CD4-positive, CD25-positive, alpha-beta regulatory T cell (primary cell): ENCODE measurements around the gene DSTN. TPM values are rescaled to one million over a fixed set of nuclear protein-coding genes. Genes with fewer than 3 reads are reported as not detected.

ENCODE experiments used
- ATAC-seq, 2 donors: fragments of 150-1000 bp; cut with Tn5 transposase; one replicate each; pipeline ENCODE4 v1.10.0; 2021; ENCODE audit warnings: low read depth in 2 of 2, moderate number of reproducible peaks in 2 of 2, moderate library complexity in 1 of 2
- DNase-seq, 3 donors: peaks; one replicate each; pipeline versions ENCODE4 v3.0.0 to v3.0.0-alpha.2; 2012 to 2022; ENCODE audit warnings: mixed read lengths in 1 of 3
- H3K27ac ChIP-seq: one replicate; pipeline ENCODE4 v1.7.0; 2013; ENCODE audit warnings: mild to moderate bottlenecking, low read length; ENCODE audit not compliant: insufficient read depth, poor library complexity, severe bottlenecking
- H3K27me3 ChIP-seq: one replicate; pipeline ENCODE4 v1.7.0; 2013; ENCODE audit warnings: low read length; ENCODE audit not compliant: control insufficient read depth, insufficient read depth
- H3K36me3 ChIP-seq: one replicate; pipeline ENCODE4 v1.7.0; 2013; ENCODE audit warnings: mild to moderate bottlenecking, low read length, moderate library complexity; ENCODE audit not compliant: control insufficient read depth, insufficient read depth
- H3K4me1 ChIP-seq: 2 replicates; pipeline ENCODE4 v1.7.0; 2013; ENCODE audit warnings: mild to moderate bottlenecking, low read length; ENCODE audit not compliant: insufficient read depth, control insufficient read depth, poor library complexity, severe bottlenecking
- H3K4me3 ChIP-seq: one replicate; pipeline ENCODE4 v1.7.0; 2013; ENCODE audit warnings: low read depth, mild to moderate bottlenecking, low read length, moderate library complexity
- H3K9me3 ChIP-seq, 2 experiments: 1 replicate in 1 of 2; 2 replicates in 1 of 2; pipeline ENCODE4 v1.7.0; 2013; ENCODE audit warnings: low read length in 2 of 2, mild to moderate bottlenecking in 1 of 2, moderate library complexity in 1 of 2; ENCODE audit not compliant: control insufficient read depth in 2 of 2
- H3K27ac Mint-ChIP-seq, 3 donors: one replicate each; pipeline ENCODE4 v1.8.0; 2020 to 2022; ENCODE audit warnings: mild to moderate bottlenecking in 3 of 3, mixed read lengths in 3 of 3, moderate library complexity in 2 of 3
- H3K27me3 Mint-ChIP-seq: one replicate; pipeline ENCODE4 v1.8.0; 2022; ENCODE audit warnings: mild to moderate bottlenecking, mixed read lengths
- H3K36me3 Mint-ChIP-seq: one replicate; pipeline ENCODE4 v1.8.0; 2020; ENCODE audit warnings: mixed read lengths
- H3K4me1 Mint-ChIP-seq, 4 donors: one replicate each; pipeline ENCODE4 v1.8.0; 2020 to 2022; ENCODE audit warnings: mixed read lengths in 4 of 4, mild to moderate bottlenecking in 1 of 4
- H3K4me3 Mint-ChIP-seq, 4 donors: one replicate each; pipeline ENCODE4 v1.8.0; 2020 to 2022; ENCODE audit warnings: mild to moderate bottlenecking in 4 of 4, mixed read lengths in 4 of 4, moderate library complexity in 3 of 4
- H3K9me3 Mint-ChIP-seq, 7 donors: one replicate each; pipeline ENCODE4 v1.8.0; 2020 to 2022; ENCODE audit warnings: mixed read lengths in 7 of 7, mild to moderate bottlenecking in 3 of 7, moderate library complexity in 2 of 7
- polyA plus RNA-seq, 4 donors: library from polyadenylated mRNA; unstranded; fragments of 300-500 nt; fragmentation: Illumina TruSeq; gene quantifications; one replicate each; pipeline ENCODE4 v1.2.3, GENCODE V29; 2021
- total RNA-seq: library from RNA; stranded (reverse); gene quantifications from one replicate; pipeline ENCODE4 v1.2.3, GENCODE V29; 2022

The DSTN gene
- total and polyA plus RNA-seq, 5 donors from 2014 or later, result 50.6 to 145 (median 106) TPM

DNA sequence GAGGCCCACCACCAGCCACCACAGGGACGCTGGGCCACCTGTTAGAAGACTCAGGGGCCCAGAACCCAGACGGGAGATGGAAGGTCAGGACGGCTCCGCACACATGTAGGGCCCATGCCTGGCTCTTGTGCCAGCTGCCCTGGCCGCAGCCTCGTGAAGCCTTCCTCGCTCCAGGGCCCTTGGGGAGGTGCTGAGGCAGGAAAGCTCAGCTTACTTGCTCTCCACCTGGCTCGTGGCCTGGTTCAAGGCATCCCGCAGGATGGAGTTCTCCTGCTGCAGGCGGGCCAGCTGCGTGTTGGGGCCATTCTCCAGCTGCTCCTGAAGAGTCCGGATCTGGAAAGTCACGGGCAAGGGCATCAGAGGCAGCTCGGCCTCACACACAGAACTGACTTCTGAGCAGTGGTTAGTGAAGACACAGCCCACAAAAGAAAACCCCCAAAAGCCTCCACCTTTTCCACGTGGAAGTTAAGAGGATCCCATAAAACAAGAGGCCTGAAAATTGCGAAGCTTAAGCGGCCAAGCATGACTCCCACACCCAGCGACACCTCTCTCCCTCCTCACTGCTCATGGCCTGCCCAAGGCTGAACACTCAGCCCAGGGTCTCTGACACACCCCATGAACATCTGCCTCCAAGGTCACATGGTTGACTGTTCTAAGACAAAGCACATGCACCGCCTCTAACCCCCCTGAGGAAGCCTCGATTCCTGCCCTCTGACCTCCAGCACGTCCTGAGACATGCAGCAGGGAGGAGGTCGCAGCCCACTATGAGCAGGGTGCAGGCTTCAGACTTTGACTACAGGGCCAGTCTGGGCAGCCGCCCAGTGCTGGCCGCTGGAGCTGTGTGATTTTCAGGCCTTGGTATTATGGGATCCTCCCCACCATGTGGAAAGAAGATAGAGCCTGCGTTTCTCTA, 65.7 kb downstream of the DSTN start:
- peaks cover 18% of the 10 kb centered on the region for H3K36me3 Mint-ChIP-seq
- no peak for ATAC-seq
- H3K36me3 ChIP-seq, result peaks cover 20% of the 10 kb centered on the region

DNA sequence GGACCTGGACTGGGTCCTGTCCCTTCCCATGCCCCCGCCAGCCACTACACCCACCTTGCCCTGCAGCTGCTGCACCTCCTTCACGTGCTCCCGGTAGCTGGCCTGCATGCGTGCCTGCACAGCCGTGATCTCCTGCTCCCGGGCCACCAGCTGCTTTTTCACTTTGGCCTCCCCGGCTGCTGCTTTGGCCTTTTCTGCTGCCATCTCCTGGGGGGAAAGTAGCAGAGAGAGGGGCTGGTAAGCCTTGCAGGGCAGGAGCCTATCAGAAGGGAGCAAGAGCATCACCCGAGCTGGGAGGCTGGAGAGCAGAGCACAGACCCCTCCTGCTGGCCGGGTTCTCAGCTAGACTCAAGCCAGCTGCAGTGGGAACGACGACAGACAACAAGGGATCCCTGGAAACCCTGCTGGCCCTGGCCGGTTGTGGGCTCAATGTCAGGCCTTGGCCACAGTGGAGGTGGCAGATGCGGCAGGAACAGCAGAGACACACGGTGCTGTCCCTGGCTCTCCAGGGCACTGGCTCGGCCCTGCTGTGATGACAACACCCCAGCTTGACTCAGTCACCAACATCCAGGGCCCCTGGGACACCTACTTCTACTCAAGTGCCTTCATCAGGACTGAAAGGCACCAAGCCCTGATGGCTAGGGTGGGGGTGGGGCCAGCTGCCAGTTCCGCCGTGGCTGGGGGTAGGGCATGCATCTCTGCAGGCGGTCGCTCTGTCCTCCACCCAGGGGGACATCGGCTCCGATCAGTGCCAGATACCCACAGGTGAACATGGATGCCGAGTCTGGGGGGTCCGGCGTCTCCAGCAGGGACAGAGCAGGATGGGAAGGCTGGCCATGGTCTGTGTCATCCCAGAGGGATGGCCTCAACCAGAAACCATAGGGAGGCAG, 66.9 kb downstream of the DSTN start:
- H3K4me3 Mint-ChIP-seq, result no peak overlapping the region
- H3K36me3 Mint-ChIP-seq, result peaks cover 17% of the 10 kb centered on the region
- no peaks in the 10 kb centered on the region for H3K9me3 ChIP-seq
- no peaks in the 10 kb centered on the region for H3K27me3 Mint-ChIP-seq
- no peaks in the 10 kb centered on the region for H3K4me1 ChIP-seq
- H3K4me1 Mint-ChIP-seq, result no peaks in the 10 kb centered on the region
- DNase-seq (no peak), ATAC-seq (no peak)
- H3K27ac Mint-ChIP-seq, result no peak overlapping the region
- H3K9me3 Mint-ChIP-seq, result no peaks in the 10 kb centered on the region
- H3K36me3 ChIP-seq, result peaks cover 21% of the 10 kb centered on the region
- H3K4me3 ChIP-seq, result no peak overlapping the region
- no peak overlapping the region for H3K27ac ChIP-seq
- H3K27me3 ChIP-seq, result no peaks in the 10 kb centered on the region

More for the DNA sequence above, 65.7 kb downstream of the DSTN start:
- no peak overlapping the region for H3K4me3 ChIP-seq
- no peaks in the 10 kb centered on the region for H3K4me1 ChIP-seq
- H3K27me3 Mint-ChIP-seq, result no peaks in the 10 kb centered on the region
- H3K27ac Mint-ChIP-seq, result peak overlapping the region in 2 of 3 donors; percentile 23 to 69
- DNase-seq, result no peak
- no peaks in the 10 kb centered on the region for H3K9me3 Mint-ChIP-seq
- no peak overlapping the region for H3K4me3 Mint-ChIP-seq
- no peaks in the 10 kb centered on the region for H3K27me3 ChIP-seq
- no peaks in the 10 kb centered on the region for H3K4me1 Mint-ChIP-seq
- no peaks in the 10 kb centered on the region for H3K9me3 ChIP-seq
- no peak overlapping the region for H3K27ac ChIP-seq

- DNase-seq, result no peak
- H3K36me3 Mint-ChIP-seq, result peaks cover 16% of the 10 kb centered on the region
Observed at GRCh38 chr20:17637413-17637780, 67.5 kb downstream of the DSTN start.

GRCh38 chr20:17637985-17638640, 68.2 kb downstream of the DSTN start:
- H3K27ac ChIP-seq, result no peak overlapping the region
- peaks cover 14% of the 10 kb centered on the region for H3K36me3 Mint-ChIP-seq
- no peaks in the 10 kb centered on the region for H3K4me1 Mint-ChIP-seq

More at GRCh38 chr20:17637413-17637780, 67.5 kb downstream of the DSTN start:
- H3K36me3 ChIP-seq, result peaks cover 21% of the 10 kb centered on the region
- Mint-ChIP-seq H3K4me1 (no peaks in the 10 kb centered on the region), H3K27ac (no peak overlapping the region), H3K9me3 (no peaks in the 10 kb centered on the region), H3K4me3 (no peak overlapping the region), H3K27me3 (no peaks in the 10 kb centered on the region)
- no peak overlapping the region for H3K4me3 ChIP-seq
- no peaks in the 10 kb centered on the region for H3K27me3 ChIP-seq
- H3K4me1 ChIP-seq, result no peaks in the 10 kb centered on the region
- no peak for ATAC-seq
- no peaks in the 10 kb centered on the region for H3K9me3 ChIP-seq
- H3K27ac ChIP-seq, result no peak overlapping the region

GRCh38 chr20:17638835-17639407, 69.0 kb downstream of the DSTN start:
- no peaks in the 10 kb centered on the region for H3K27me3 Mint-ChIP-seq
- no peaks in the 10 kb centered on the region for H3K4me1 Mint-ChIP-seq
- no peak overlapping the region for H3K4me3 Mint-ChIP-seq
- H3K36me3 Mint-ChIP-seq, result peaks cover 8% of the 10 kb centered on the region
- no peaks in the 10 kb centered on the region for H3K4me1 ChIP-seq
- no peaks in the 10 kb centered on the region for H3K9me3 ChIP-seq
- no peak overlapping the region for H3K27ac ChIP-seq
- H3K27ac Mint-ChIP-seq, result no peak overlapping the region
- peaks cover 17% of the 10 kb centered on the region for H3K36me3 ChIP-seq
- no peaks in the 10 kb centered on the region for H3K9me3 Mint-ChIP-seq
- no peak overlapping the region for H3K4me3 ChIP-seq
- H3K27me3 ChIP-seq, result no peaks in the 10 kb centered on the region
- DNase-seq (no peak), ATAC-seq (no peak)

More at GRCh38 chr20:17637985-17638640, 68.2 kb downstream of the DSTN start:
- Histone ChIP-seq H3K4me1 (no peaks in the 10 kb centered on the region), H3K27me3 (no peaks in the 10 kb centered on the region), H3K9me3 (no peaks in the 10 kb centered on the region), H3K36me3 (peaks cover 17% of the 10 kb centered on the region), H3K4me3 (no peak overlapping the region)
- H3K27me3 Mint-ChIP-seq, result no peaks in the 10 kb centered on the region
- no peaks in the 10 kb centered on the region for H3K9me3 Mint-ChIP-seq
- no peak for ATAC-seq
- H3K27ac Mint-ChIP-seq, result no peak overlapping the region
- DNase-seq, result no peak
- no peak overlapping the region for H3K4me3 Mint-ChIP-seq

DNA sequence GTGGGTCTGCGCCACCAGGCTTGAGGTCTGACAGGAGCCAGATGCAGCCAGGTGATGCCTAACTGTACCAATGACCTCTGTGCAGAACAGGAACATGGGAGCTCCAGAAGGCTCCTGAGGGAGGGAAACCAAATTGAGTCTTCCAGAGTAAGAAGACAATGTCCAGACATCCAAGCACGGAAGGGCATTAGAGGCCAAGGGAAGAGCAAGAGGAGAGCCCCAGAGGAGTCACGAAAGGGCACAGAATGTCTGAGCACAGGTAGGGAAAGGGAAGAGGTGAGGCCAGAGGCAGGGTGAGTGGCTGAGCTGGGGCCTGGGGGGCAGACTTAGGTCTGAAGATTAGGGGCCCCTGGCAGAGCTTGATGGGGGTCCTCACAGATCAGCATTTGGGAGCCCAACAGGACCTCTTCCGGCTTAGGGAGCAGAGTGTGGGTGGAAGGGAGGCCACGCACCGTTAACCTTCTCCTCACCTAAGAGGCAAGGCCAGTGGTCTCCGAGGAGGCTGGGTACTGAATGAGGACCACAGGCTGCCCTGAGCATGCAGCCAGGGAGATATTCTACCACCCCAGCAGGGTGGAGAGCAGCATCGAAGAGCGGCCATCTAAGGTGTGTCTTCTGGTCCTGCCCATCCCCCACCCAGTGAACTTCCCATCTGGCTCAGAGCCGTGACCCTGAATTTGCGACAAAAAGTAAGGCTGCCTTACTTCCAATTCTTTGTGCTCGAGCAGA, 70.4 kb downstream of the DSTN start:
- DNase-seq, result no peak
- H3K27me3 Mint-ChIP-seq, result no peaks in the 10 kb centered on the region
- H3K27ac ChIP-seq, result no peak overlapping the region
- H3K36me3 ChIP-seq, result peaks cover 5% of the 10 kb centered on the region
- no peaks in the 10 kb centered on the region for H3K9me3 Mint-ChIP-seq
- H3K4me1 ChIP-seq, result no peaks in the 10 kb centered on the region
- no peak overlapping the region for H3K4me3 ChIP-seq
- H3K4me1 Mint-ChIP-seq, result no peaks in the 10 kb centered on the region
- H3K36me3 Mint-ChIP-seq, result peaks cover 6% of the 10 kb centered on the region
- no peaks in the 10 kb centered on the region for H3K27me3 ChIP-seq
- H3K9me3 ChIP-seq, result no peaks in the 10 kb centered on the region
- no peak overlapping the region for H3K27ac Mint-ChIP-seq
- no peak for ATAC-seq
- no peak overlapping the region for H3K4me3 Mint-ChIP-seq
